MM.1S (cell line): ENCODE results near the gene ASGR1.
"Not testable (repeated sequence)": the region's sequence is repeated elsewhere in the genome, so short reads cannot be mapped to it uniquely, and the experiment has no call there.

ENCODE experiments used
- CTCF ChIP-seq: fragments of 300-600 bp; sonication (generic); IDR thresholded peaks from 2 replicates; pipeline ENCODE4 v1.5.1; 2016; ENCODE audit warnings: antibody characterized with exemption, low read length, mixed read lengths
- EZH2 ChIP-seq: fragments of 300-600 bp; sonication (generic); optimal IDR thresholded peaks from 2 replicates; pipeline ENCODE3; 2017; ENCODE audit warnings: low read depth, mild to moderate bottlenecking, antibody characterized with exemption, low read length, mixed read lengths
- EZH2phosphoT487 ChIP-seq: fragments of 300-600 bp; sonication (generic); IDR thresholded peaks from 2 replicates; pipeline ENCODE4 v1.6.1; 2018; ENCODE audit warnings: antibody characterized with exemption, low read length

GRCh38 chr17:7169565-7169908 lies 9.6 kb downstream of the ASGR1 start:
- TF ChIP-seq CTCF, EZH2, EZH2phosphoT487: not testable (repeated sequence)
